Heart right ventricle (tissue), 16 donors: ENCODE data around the gene NALCN. TPM values are rescaled to one million over a fixed set of nuclear protein-coding genes. Genes with fewer than 3 reads are reported as not detected.

Experiments
- ATAC-seq, 8 donors: fragments of 200-7000 bp; cut with Tn5 transposase; one replicate each; pipeline ENCODE4 v1.9.1; 2020; ENCODE audit warnings: mild to moderate bottlenecking in 8 of 8, moderate library complexity in 8 of 8, moderate number of reproducible peaks in 1 of 8
- DNase-seq, 2 donors: peaks; one replicate each; pipeline ENCODE4 v3.0.0-alpha.2; 2020
- H3K27ac ChIP-seq, 10 donors: fragments of 200-600 bp; sonication (generic) in 2 of 10; one replicate each; pipeline versions ENCODE4 v1.5.0 to v1.8.0; 2020 to 2022; ENCODE audit warnings: mild to moderate bottlenecking in 3 of 10
- H3K27me3 ChIP-seq, 7 donors: fragments of 200-600 bp; one replicate each; pipeline ENCODE4 v1.8.0; 2021 to 2022; ENCODE audit warnings: mild to moderate bottlenecking in 2 of 7
- H3K36me3 ChIP-seq, 9 donors: fragments of 200-600 bp; sonication (generic) in 1 of 9; one replicate each; pipeline versions ENCODE4 v1.5.0 to v1.8.0; 2020 to 2022; ENCODE audit warnings: mild to moderate bottlenecking in 2 of 9
- H3K4me1 ChIP-seq, 9 donors: fragments of 200-600 bp; sonication (generic) in 1 of 9; one replicate each; pipeline versions ENCODE4 v1.5.0 to v1.8.0; 2020 to 2022; ENCODE audit warnings: mild to moderate bottlenecking in 4 of 9
- H3K4me3 ChIP-seq, 10 donors: fragments of 200-600 bp; sonication (generic) in 2 of 10; one replicate each; pipeline versions ENCODE4 v1.5.0 to v1.8.0; 2020 to 2022; ENCODE audit warnings: mild to moderate bottlenecking in 7 of 10, moderate library complexity in 2 of 10
- H3K9me3 ChIP-seq, 11 donors: fragments of 200-600 bp in 10 of 11; sonication (generic) in 2 of 11; one replicate each; pipeline versions ENCODE4 v1.5.0 to v1.8.0; 2013 to 2022; ENCODE audit warnings: mild to moderate bottlenecking in 2 of 11, control low read depth in 1 of 11, moderate library complexity in 1 of 11
- WGBS, 2 donors: extraction: QIAGEN DNeasy Blood & Tissue Kit; methylation state at CpG; one replicate each; pipeline ENCODE4 v1.1.7; 2013; ENCODE audit warnings: inconsistent platforms in 1 of 2; 5-methylcytosine and 5-hydroxymethylcytosine counted together
- intact Hi-C, 10 donors: fragments of 100-400 bp; cut with DNase I; formaldehyde crosslinking; loops; one replicate each; pipeline versions ENCODE4 v1.11.1 to v1.14.2; 2022
- polyA plus RNA-seq, 2 donors: library from polyadenylated mRNA; stranded (reverse); fragments of 200-250 nt; gene quantifications; one replicate each; pipeline ENCODE4 v1.2.3, GENCODE V29; 2013
- total RNA-seq, 10 donors: library from RNA; stranded (reverse); fragmentation: NEBNext Ultra II Directional in 3 of 10; extraction: Animal tissue kit (Norgen Biotek cat#: 25700) in 3 of 10; gene quantifications; one replicate each; pipeline versions ENCODE4 v1.2.1 to v1.2.4, GENCODE V29; 2021 to 2023
- TF ChIP-seq, protein P1 (sequence below), 9 donors: fragments of 200-600 bp; sonication (generic) in 2 of 9; IDR thresholded peaks; one replicate each; pipeline versions ENCODE4 v1.5.0 to v1.8.0; 2021 to 2022; ENCODE audit warnings: antibody characterized with exemption in 9 of 9, mild to moderate bottlenecking in 5 of 9, moderate library complexity in 1 of 9
- donor health status: Arrhythmogenic right ventricular cardiomyopathy.
- donor health status: ischemic (EF 13 %, LVEDD 7.1; RV severe dilation, severe dysfunction).
- donor health status: healthy with polysubstance abuse.
- donor health status: DM: no; HTN: yes; CAD: no.
- donor health status: DM: no; HTN: no; CAD: no.
- donor health status: ischemic (EF 25% LVEDD 6.9; RV normal size, moderate dysfunction).
- donor health status: ischemic (EF 25% LVEDD 5.7; RV mildly dilated, moderate dysfunction).
- donor health status: healthy.
- donor health status: DM: yes; HTN: yes; CAD: no.
- donor health status: Ischemic cardiomyopathy.
- donor health status: ischemic (EF 35%, LVEDD 5.7; RV mildly dilated, moderate dysfunction).
- donor health status: nonischemic (EF 11% LVEDD 7.7; RV severe dilation, severe dysfunction).
- donor health status: DM: yes; HTN: yes; CAD: no.
- donor health status: PGD.
- donor health status: ischemic (EF 29% LVEDD 5.4; RV normal size, mild dysfunction).
- donor health status: nonischemic (EF 23%, LVEDD 6.1; RV moderate dilation, normal function).

NALCN gene
- total and polyA plus RNA-seq, 12 donors = 0.01 to 9.3 (median 7.8) TPM

DNA sequence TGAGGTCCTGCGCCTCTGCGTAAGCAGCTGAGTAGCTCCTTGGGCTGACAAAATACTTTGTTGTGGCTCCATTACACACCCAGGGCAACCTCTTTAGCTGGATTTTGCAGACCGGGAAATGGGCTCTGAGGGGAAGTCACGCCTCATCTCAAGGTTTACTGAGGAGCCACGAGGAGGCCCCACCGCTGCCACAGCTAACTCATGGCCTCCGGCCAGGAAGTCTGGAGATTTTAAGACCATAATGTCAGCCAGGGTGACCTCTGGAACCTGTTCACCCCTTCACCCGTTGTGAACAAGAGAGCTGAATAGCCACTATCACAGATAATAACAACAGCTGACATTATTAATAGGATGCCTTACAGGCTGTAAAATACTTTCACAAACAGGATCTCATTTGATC, 390.4 kb downstream of the NALCN start:
- Histone ChIP-seq H3K4me3 (no peak overlapping the region), H3K27ac (no peak overlapping the region), H3K9me3 (peaks cover 0 to 8% (median 0%) of the 10 kb centered on the region in 11 donors), H3K27me3 (no peaks in the 10 kb centered on the region), H3K4me1 (no peaks in the 10 kb centered on the region), H3K36me3 (no peaks in the 10 kb centered on the region)
- intact Hi-C loops = no loop called here
- no peak for DNase-seq
- TF ChIP-seq, protein P1, sequence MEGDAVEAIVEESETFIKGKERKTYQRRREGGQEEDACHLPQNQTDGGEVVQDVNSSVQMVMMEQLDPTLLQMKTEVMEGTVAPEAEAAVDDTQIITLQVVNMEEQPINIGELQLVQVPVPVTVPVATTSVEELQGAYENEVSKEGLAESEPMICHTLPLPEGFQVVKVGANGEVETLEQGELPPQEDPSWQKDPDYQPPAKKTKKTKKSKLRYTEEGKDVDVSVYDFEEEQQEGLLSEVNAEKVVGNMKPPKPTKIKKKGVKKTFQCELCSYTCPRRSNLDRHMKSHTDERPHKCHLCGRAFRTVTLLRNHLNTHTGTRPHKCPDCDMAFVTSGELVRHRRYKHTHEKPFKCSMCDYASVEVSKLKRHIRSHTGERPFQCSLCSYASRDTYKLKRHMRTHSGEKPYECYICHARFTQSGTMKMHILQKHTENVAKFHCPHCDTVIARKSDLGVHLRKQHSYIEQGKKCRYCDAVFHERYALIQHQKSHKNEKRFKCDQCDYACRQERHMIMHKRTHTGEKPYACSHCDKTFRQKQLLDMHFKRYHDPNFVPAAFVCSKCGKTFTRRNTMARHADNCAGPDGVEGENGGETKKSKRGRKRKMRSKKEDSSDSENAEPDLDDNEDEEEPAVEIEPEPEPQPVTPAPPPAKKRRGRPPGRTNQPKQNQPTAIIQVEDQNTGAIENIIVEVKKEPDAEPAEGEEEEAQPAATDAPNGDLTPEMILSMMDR (IDR thresholded peaks at IDR 0.05) = no peak
- ATAC-seq = no peak
- 40 to 42% methylated on average over 8 of the region's 8 CpGs for WGBS, 2 donors

DNA sequence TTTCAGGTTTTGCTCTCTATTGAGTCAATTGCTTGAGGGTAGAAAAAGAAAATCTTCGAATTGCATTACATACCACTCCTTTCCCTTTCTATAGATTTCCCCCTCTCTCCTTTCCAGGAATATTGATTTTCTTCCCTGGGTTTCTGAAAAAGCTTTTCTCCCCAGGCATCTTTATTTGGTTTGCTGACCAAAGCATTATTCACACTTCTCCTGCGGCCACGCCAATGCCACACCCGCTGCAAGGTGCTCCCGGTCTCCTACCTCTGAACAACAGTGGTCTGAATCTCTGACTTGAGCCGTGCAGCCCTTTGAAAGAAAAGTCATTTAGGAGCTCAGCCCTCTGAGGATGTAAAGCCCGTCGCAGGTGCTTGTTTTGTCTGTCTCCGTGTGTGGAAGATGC, 390.8 kb downstream of the NALCN start:
- TF ChIP-seq, protein P1 (IDR thresholded peaks at IDR 0.05) = no peak
- no peaks in the 10 kb centered on the region for H3K27me3 ChIP-seq
- no peak for DNase-seq
- no peak overlapping the region for H3K27ac ChIP-seq
- no peak for ATAC-seq
- no peaks in the 10 kb centered on the region for H3K4me1 ChIP-seq
- H3K36me3 ChIP-seq = no peaks in the 10 kb centered on the region
- 83 to 89% methylated on average over 9 of the region's 9 CpGs for WGBS, 2 donors
- no peak overlapping the region for H3K4me3 ChIP-seq
- H3K9me3 ChIP-seq = peaks cover 0 to 8% (median 0%) of the 10 kb centered on the region in 11 donors
- intact Hi-C loops = no loop called here

DNA sequence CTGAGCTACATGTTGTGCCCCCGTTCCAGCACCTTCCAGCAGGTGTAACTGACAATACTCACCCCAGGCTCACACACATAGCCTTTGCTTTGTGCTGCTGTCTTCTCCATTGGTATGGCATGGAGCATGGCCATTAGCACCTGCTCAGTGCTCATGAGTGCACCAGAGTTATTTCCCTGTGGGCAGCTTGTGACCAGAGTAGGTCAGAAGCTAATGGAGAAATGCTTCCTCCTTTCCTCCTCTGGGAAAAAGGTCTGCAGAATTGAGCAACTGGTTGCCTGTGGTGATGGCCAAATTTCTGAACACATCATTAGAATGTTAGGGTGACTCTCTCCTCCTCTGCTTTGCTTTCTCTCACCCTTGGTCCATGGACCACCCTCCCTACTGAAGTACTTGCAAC, 397.2 kb downstream of the NALCN start:
- Histone ChIP-seq H3K9me3 (no peaks in the 10 kb centered on the region), H3K27me3 (peaks cover 0 to 11% (median 0%) of the 10 kb centered on the region in 7 donors), H3K27ac (no peak overlapping the region), H3K4me3 (no peak overlapping the region), H3K4me1 (no peaks in the 10 kb centered on the region), H3K36me3 (no peaks in the 10 kb centered on the region)
- intact Hi-C loops = no loop called here
- ATAC-seq (no peak), DNase-seq (no peak)
- TF ChIP-seq, protein P1 (IDR thresholded peaks at IDR 0.05) = no peak
- WGBS, 2 donors = 35 to 76% methylated on average over 1 of the region's 1 CpG

DNA sequence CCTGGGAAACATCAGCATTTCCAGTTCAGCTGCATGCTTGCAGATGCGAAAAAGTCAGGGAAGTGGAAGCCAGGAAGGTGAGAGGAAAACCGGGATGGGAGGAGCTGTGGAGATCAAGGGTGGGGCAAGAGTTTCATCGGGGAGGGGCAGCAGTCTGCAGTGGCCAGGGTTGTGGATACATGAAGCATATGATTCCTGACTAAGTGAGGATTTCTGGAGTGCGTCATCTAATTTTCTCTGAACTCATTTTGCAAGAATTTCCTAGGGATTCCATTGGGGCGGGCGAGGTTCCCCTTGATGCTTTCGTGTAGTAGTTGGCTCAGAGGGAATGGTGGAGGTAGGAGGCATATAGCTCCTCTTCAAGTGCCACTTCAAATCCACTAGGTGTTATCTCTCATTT, 397.6 kb downstream of the NALCN start:
- TF ChIP-seq, protein P1 (IDR thresholded peaks at IDR 0.05) = no peak
- DNase-seq = no peak
- no peak for ATAC-seq

More for the DNA sequence above, 397.6 kb downstream of the NALCN start:
- Histone ChIP-seq H3K9me3 (no peaks in the 10 kb centered on the region), H3K27ac (no peak overlapping the region), H3K4me3 (no peak overlapping the region), H3K4me1 (no peaks in the 10 kb centered on the region), H3K36me3 (no peaks in the 10 kb centered on the region), H3K27me3 (peaks cover 0 to 11% (median 0%) of the 10 kb centered on the region in 7 donors)
- intact Hi-C loops = no loop called here
- 49 to 57% methylated on average over 7 of the region's 7 CpGs for WGBS, 2 donors
